GM21576 (cell line): ENCODE data around the gene ARFGAP1.
A peak's percentile ranks its signal among the peaks of the same experiment; 100 is the strongest.

ENCODE experiments used
- ATAC-seq: cut with Tn5 transposase; IDR thresholded peaks from one replicate; pipeline ENCODE4 v1.9.1; 2021; ENCODE audit warnings: mild to moderate bottlenecking, moderate library complexity; ENCODE audit not compliant: unreplicated experiment

ARFGAP1 gene

GRCh38 chr20:63272105-63273058, at the start of gene ARFGAP1:
ARFGAP1 (plus strand) TSS chr20:63272813; CDS start chr20:63275581, 2,768 bp downstream.
- ATAC-seq: peak; percentile 88

- no peak for ATAC-seq
Measured at GRCh38 chr20:63223121-63223825, 49.3 kb upstream of the ARFGAP1 start.

GRCh38 chr20:63223826-63224207, 48.8 kb upstream of the ARFGAP1 start:
- ATAC-seq: no peak

GRCh38 chr20:63224412-63225081, 48.1 kb upstream of the ARFGAP1 start:
- ATAC-seq: no peak

- no peak for ATAC-seq
Measured at GRCh38 chr20:63225082-63225454, 47.5 kb upstream of the ARFGAP1 start.

GRCh38 chr20:63226042-63226943, 46.3 kb upstream of the ARFGAP1 start:
- ATAC-seq: no peak

GRCh38 chr20:63227260-63227659, 45.4 kb upstream of the ARFGAP1 start:
- no peak for ATAC-seq

- ATAC-seq: no peak
Measured at GRCh38 chr20:63228806-63229205, 43.8 kb upstream of the ARFGAP1 start.

GRCh38 chr20:63230800-63231268, 41.8 kb upstream of the ARFGAP1 start:
- ATAC-seq: no peak

- ATAC-seq: no peak
Measured at GRCh38 chr20:63232235-63233060, 40.2 kb upstream of the ARFGAP1 start.

- ATAC-seq: no peak
Measured at GRCh38 chr20:63233061-63233344, 39.6 kb upstream of the ARFGAP1 start.

- no peak for ATAC-seq
Measured at GRCh38 chr20:63233924-63234323, 38.7 kb upstream of the ARFGAP1 start.

- ATAC-seq: no peak
Measured at GRCh38 chr20:63234693-63235398, 37.8 kb upstream of the ARFGAP1 start.

- no peak for ATAC-seq
Measured at GRCh38 chr20:63235399-63235983, 37.1 kb upstream of the ARFGAP1 start, which contains the start of gene BIRC7. BIRC7 (plus strand) TSS chr20:63235905; CDS start chr20:63236097, 192 bp downstream.

- no peak for ATAC-seq
Measured at GRCh38 chr20:63236116-63236837, 36.3 kb upstream of the ARFGAP1 start.

GRCh38 chr20:63238031-63238430, 34.6 kb upstream of the ARFGAP1 start:
- ATAC-seq: no peak

- ATAC-seq: no peak
Measured at GRCh38 chr20:63238514-63239125, 34.0 kb upstream of the ARFGAP1 start.
